ENCODE measurements around the gene LMO3. TPM values are rescaled to one million over a fixed set of nuclear protein-coding genes. Genes with fewer than 3 reads are reported as not detected.

LMO3 gene
- total RNA-seq, 1 donor from 2014 or later = 170 TPM

- Histone ChIP-seq H3K27me3 (no peaks in the 10 kb centered on the region), H3K27ac (no peak overlapping the region), H3K9me3 (no peaks in the 10 kb centered on the region), H3K4me1 (peaks cover 2% of the 10 kb centered on the region), H3K4me3 (no peak overlapping the region), H3K36me3 (no peaks in the 10 kb centered on the region)
- peak; percentile 55 for ATAC-seq
- no peak for TF ChIP-seq CTCF (IDR thresholded peaks at IDR 0.05)
- no peak for DNase-seq
- intact Hi-C loops (cut with DNase I) = no loop called here
These were observed 24.5 kb downstream of the LMO3 start for GRCh38 chr12:16581416-16581815.

GRCh38 chr12:16579041-16579440 lies 26.9 kb downstream of the LMO3 start:
- ATAC-seq (no peak), DNase-seq (no peak)
- H3K4me3 ChIP-seq = no peak overlapping the region
- peaks cover 2% of the 10 kb centered on the region for H3K4me1 ChIP-seq
- H3K27me3 ChIP-seq = no peaks in the 10 kb centered on the region
- TF ChIP-seq CTCF (IDR thresholded peaks at IDR 0.05) = no peak
- H3K36me3 ChIP-seq = no peaks in the 10 kb centered on the region
- intact Hi-C loops (cut with DNase I) = no loop called here
- H3K9me3 ChIP-seq = no peaks in the 10 kb centered on the region
- H3K27ac ChIP-seq = no peak overlapping the region

GRCh38 chr12:16573398-16574077 lies 32.4 kb downstream of the LMO3 start:
- ATAC-seq (peak; percentile 95), DNase-seq (peak; percentile 83)
- Histone ChIP-seq H3K27me3 (no peaks in the 10 kb centered on the region), H3K9me3 (no peaks in the 10 kb centered on the region), H3K4me1 (no peaks in the 10 kb centered on the region), H3K36me3 (no peaks in the 10 kb centered on the region), H3K4me3 (no peak overlapping the region), H3K27ac (peak overlapping the region; percentile 67)
- TF ChIP-seq CTCF (IDR thresholded peaks at IDR 0.05) = no peak
- intact Hi-C loops (cut with DNase I) = no loop called here

- intact Hi-C loops (cut with DNase I) = no loop called here
- no peak for ATAC-seq
- TF ChIP-seq CTCF (IDR thresholded peaks at IDR 0.05) = no peak
- no peak overlapping the region for H3K4me3 ChIP-seq
- no peaks in the 10 kb centered on the region for H3K4me1 ChIP-seq
- H3K27me3 ChIP-seq = no peaks in the 10 kb centered on the region
- no peak for DNase-seq
- H3K36me3 ChIP-seq = no peaks in the 10 kb centered on the region
- no peaks in the 10 kb centered on the region for H3K9me3 ChIP-seq
- H3K27ac ChIP-seq = no peak overlapping the region
These were observed 37.1 kb downstream of the LMO3 start for GRCh38 chr12:16568873-16569272.

- no peak for DNase-seq
- ATAC-seq = peak; percentile 21
- no peak overlapping the region for H3K4me3 ChIP-seq
- H3K36me3 ChIP-seq = no peaks in the 10 kb centered on the region
- TF ChIP-seq CTCF (IDR thresholded peaks at IDR 0.05) = no peak
- no peak overlapping the region for H3K27ac ChIP-seq
- no peaks in the 10 kb centered on the region for H3K27me3 ChIP-seq
- intact Hi-C loops (cut with DNase I) = no loop called here
- H3K4me1 ChIP-seq = no peaks in the 10 kb centered on the region
- H3K9me3 ChIP-seq = no peaks in the 10 kb centered on the region
These were observed 41.3 kb downstream of the LMO3 start for GRCh38 chr12:16564675-16565074.

GRCh38 chr12:16563504-16563903 lies 42.5 kb downstream of the LMO3 start:
- no peak for ATAC-seq
- no peaks in the 10 kb centered on the region for H3K9me3 ChIP-seq
- intact Hi-C loops (cut with DNase I) = no loop called here
- no peaks in the 10 kb centered on the region for H3K27me3 ChIP-seq
- no peaks in the 10 kb centered on the region for H3K36me3 ChIP-seq
- H3K27ac ChIP-seq = no peak overlapping the region
- no peak overlapping the region for H3K4me3 ChIP-seq
- no peak for TF ChIP-seq CTCF (IDR thresholded peaks at IDR 0.05)
- no peaks in the 10 kb centered on the region for H3K4me1 ChIP-seq
- no peak for DNase-seq

All from upper lobe of right lung (tissue), 1 donor.